Measurements from ENCODE around the gene ELK1. TPM values are rescaled to one million over a fixed set of nuclear protein-coding genes. Genes with fewer than 3 reads are reported as not detected.
A peak's percentile ranks its signal among the peaks of the same experiment; 100 is the strongest.

ELK1 gene
- total and polyA plus RNA-seq, 2 experiments from 2014 or later: 20.6 to 36.6 TPM

- Histone ChIP-seq H3K4me1 (ENCODE audit: low read depth) (no peaks in the 10 kb centered on the region), H3K36me3 (no peaks in the 10 kb centered on the region), H3K9me3 (ENCODE audit: low read depth) (no peaks in the 10 kb centered on the region), H3K27me3 (no peaks in the 10 kb centered on the region), H3K4me3 (no peak overlapping the region), H3K27ac (no peak overlapping the region)
- TF ChIP-seq CTCF (IDR thresholded peaks at IDR 0.05; ENCODE audit: low read depth, low read length): no peak
- no peak for DNase-seq (ENCODE audit: low read depth in 1 of 2, low spot score in 1 of 2)
Observed at GRCh38 chrX:47661539-47661938, 11.2 kb upstream of the ELK1 start.

- Histone ChIP-seq H3K36me3 (peaks cover 3% of the 10 kb centered on the region), H3K27ac (no peak overlapping the region)
Observed at GRCh38 chrX:47659421-47659726, 9.0 kb upstream of the ELK1 start.

GRCh38 chrX:47658684-47659420, 8.5 kb upstream of the ELK1 start, which contains the start of gene UXT:
UXT (minus strand) TSS chrX:47659180; CDS start chrX:47658927, 253 bp downstream.
- Histone ChIP-seq H3K27ac (peak within 1 kb of the TSS; percentile 93), H3K27me3 (no peaks in the 10 kb centered on the region), H3K36me3 (peaks cover 3% of the 10 kb centered on the region), H3K4me1 (ENCODE audit: low read depth) (no peaks in the 10 kb centered on the region), H3K4me3 (peak within 1 kb of the TSS; percentile 42), H3K9me3 (ENCODE audit: low read depth) (no peaks in the 10 kb centered on the region)
- peak; percentile 92 to 97 for DNase-seq (ENCODE audit: low read depth in 1 of 2, low spot score in 1 of 2)
- TF ChIP-seq CTCF (IDR thresholded peaks at IDR 0.05; ENCODE audit: low read depth, low read length): no peak

More at GRCh38 chrX:47659421-47659726, 9.0 kb upstream of the ELK1 start:
- no peaks in the 10 kb centered on the region for H3K9me3 ChIP-seq (ENCODE audit: low read depth)
- no peak for TF ChIP-seq CTCF (IDR thresholded peaks at IDR 0.05; ENCODE audit: low read depth, low read length)
- H3K27me3 ChIP-seq: no peaks in the 10 kb centered on the region
- H3K4me3 ChIP-seq: no peak overlapping the region
- no peak for DNase-seq (ENCODE audit: low read depth in 1 of 2, low spot score in 1 of 2)
- H3K4me1 ChIP-seq (ENCODE audit: low read depth): no peaks in the 10 kb centered on the region

GRCh38 chrX:47658301-47658683, 7.9 kb upstream of the ELK1 start:
- Histone ChIP-seq H3K36me3 (peaks cover 3% of the 10 kb centered on the region), H3K4me1 (ENCODE audit: low read depth) (no peaks in the 10 kb centered on the region), H3K4me3 (peak overlapping the region; percentile 42), H3K27ac (peak overlapping the region; percentile 93), H3K27me3 (no peaks in the 10 kb centered on the region), H3K9me3 (ENCODE audit: low read depth) (no peaks in the 10 kb centered on the region)
- no peak for DNase-seq (ENCODE audit: low read depth in 1 of 2, low spot score in 1 of 2)
- TF ChIP-seq CTCF (IDR thresholded peaks at IDR 0.05; ENCODE audit: low read depth, low read length): no peak

GRCh38 chrX:47651043-47651905, 911 bp upstream of the ELK1 start:
- no peak for TF ChIP-seq CTCF (IDR thresholded peaks at IDR 0.05; ENCODE audit: low read depth, low read length)
- Histone ChIP-seq H3K27me3 (no peaks in the 10 kb centered on the region), H3K9me3 (ENCODE audit: low read depth) (no peaks in the 10 kb centered on the region), H3K27ac (peak overlapping the region; percentile 79), H3K4me1 (ENCODE audit: low read depth) (no peaks in the 10 kb centered on the region), H3K4me3 (peak overlapping the region; percentile 16), H3K36me3 (peaks cover 3% of the 10 kb centered on the region)
- no peak for DNase-seq (ENCODE audit: low read depth in 1 of 2, low spot score in 1 of 2)
